Prostate gland (tissue), 2 donors: ENCODE measurements around the gene ITK.

Experiments used
- POLR2A ChIP-seq: fragments of 450-650 bp; IDR thresholded peaks from one replicate; pipeline ENCODE4 v1.6.1; 2016; ENCODE audit warnings: antibody characterized with exemption, mild to moderate bottlenecking
- POLR2AphosphoS5 ChIP-seq: sonication (generic); formaldehyde crosslinking; IDR thresholded peaks from one replicate; pipeline ENCODE4 v1.6.1; 2017; ENCODE audit warnings: antibody characterized with exemption
- TF ChIP-seq, protein P1 (sequence below), 4 experiments: fragments of 200-600 bp in 2 of 4; fragments of 450-650 bp in 2 of 4; sonication (generic) in 2 of 4; IDR thresholded peaks; 1 replicate in 3 of 4; 2 replicates in 1 of 4; pipeline ENCODE4 v1.5.1; 2016 to 2019; ENCODE audit warnings: antibody characterized with exemption in 4 of 4, mild to moderate bottlenecking in 2 of 4, moderate library complexity in 2 of 4

GRCh38 chr5:157259699-157260098 lies 79.1 kb downstream of the ITK start:
- no peak for TF ChIP-seq POLR2A
- TF ChIP-seq, protein P1, sequence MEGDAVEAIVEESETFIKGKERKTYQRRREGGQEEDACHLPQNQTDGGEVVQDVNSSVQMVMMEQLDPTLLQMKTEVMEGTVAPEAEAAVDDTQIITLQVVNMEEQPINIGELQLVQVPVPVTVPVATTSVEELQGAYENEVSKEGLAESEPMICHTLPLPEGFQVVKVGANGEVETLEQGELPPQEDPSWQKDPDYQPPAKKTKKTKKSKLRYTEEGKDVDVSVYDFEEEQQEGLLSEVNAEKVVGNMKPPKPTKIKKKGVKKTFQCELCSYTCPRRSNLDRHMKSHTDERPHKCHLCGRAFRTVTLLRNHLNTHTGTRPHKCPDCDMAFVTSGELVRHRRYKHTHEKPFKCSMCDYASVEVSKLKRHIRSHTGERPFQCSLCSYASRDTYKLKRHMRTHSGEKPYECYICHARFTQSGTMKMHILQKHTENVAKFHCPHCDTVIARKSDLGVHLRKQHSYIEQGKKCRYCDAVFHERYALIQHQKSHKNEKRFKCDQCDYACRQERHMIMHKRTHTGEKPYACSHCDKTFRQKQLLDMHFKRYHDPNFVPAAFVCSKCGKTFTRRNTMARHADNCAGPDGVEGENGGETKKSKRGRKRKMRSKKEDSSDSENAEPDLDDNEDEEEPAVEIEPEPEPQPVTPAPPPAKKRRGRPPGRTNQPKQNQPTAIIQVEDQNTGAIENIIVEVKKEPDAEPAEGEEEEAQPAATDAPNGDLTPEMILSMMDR (IDR thresholded peaks at IDR 0.05): no peak
- no peak for TF ChIP-seq POLR2AphosphoS5
